C4-2B (cell line): ENCODE measurements around the gene USP48.

Source experiments
- H3K27ac ChIP-seq: fragments of 450-650 bp; 2 replicates; pipeline ENCODE4 v1.5.1; 2017
- ZFX ChIP-seq: fragments of 450-650 bp; IDR thresholded peaks from 2 replicates; pipeline ENCODE4 v1.6.1; 2017
- TF ChIP-seq, protein P1 (sequence below): fragments of 450-650 bp; conservative IDR thresholded peaks from 2 replicates; pipeline ENCODE4 v1.5.1; 2017; ENCODE audit warnings: mild to moderate bottlenecking

The USP48 gene

DNA sequence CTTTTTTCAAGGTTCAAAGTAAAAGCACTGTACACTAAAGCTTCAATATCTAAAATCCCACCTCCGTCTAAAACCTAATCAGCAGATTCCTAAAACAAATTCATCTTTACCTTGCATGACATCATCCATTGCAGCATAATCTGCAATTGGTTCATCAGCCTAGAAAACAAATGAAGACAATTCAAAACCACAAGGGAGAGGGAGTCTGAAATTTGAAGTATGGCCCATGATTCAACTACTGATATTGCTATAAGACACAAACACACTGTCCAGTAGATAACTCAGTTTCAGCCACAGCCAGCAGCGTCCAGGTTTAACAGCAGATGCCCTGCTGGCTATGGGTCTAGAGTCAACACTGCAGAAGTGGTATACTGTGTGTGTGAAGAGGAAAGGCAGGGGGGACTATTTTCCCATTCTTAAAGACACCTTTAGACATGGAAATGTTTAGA lies 95.8 kb downstream of the USP48 start:
- TF ChIP-seq ZFX = no peak
- TF ChIP-seq, protein P1, sequence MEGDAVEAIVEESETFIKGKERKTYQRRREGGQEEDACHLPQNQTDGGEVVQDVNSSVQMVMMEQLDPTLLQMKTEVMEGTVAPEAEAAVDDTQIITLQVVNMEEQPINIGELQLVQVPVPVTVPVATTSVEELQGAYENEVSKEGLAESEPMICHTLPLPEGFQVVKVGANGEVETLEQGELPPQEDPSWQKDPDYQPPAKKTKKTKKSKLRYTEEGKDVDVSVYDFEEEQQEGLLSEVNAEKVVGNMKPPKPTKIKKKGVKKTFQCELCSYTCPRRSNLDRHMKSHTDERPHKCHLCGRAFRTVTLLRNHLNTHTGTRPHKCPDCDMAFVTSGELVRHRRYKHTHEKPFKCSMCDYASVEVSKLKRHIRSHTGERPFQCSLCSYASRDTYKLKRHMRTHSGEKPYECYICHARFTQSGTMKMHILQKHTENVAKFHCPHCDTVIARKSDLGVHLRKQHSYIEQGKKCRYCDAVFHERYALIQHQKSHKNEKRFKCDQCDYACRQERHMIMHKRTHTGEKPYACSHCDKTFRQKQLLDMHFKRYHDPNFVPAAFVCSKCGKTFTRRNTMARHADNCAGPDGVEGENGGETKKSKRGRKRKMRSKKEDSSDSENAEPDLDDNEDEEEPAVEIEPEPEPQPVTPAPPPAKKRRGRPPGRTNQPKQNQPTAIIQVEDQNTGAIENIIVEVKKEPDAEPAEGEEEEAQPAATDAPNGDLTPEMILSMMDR = no peak
- no peak overlapping the region for H3K27ac ChIP-seq

DNA sequence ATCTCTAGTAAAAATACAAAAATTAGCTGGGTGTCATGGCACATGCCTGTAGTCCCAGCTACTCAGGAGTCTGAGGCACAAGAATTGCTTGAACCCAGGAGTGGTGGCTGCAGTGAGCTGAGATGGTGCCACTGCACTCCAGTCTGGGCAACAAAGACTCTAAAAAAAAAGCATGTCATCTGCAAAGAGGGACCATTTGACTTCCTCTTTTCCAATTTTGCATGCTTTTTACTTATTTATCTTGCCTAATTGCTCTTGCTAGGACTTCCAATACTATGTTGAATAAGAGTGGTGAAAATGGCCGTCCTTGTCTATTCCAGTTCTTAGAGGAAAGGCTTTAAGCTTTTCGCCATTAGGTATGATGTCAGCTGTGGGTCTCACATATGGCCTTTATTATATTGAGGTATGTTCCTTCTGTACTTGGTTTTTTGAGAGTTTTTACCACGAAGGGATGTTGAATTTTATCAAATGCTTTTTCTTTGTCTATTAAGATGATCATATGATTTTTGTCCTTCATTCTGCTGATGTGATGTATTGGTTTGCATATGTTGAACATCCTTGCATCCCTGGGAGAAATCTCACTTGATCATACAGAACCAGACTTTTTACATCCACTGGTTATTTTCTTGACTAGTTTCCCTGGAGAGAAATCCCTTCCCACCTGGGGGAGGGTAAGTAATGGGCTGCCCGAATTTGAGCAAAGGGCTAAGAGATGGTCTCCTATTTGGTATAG lies 96.8 kb downstream of the USP48 start:
- H3K27ac ChIP-seq = no peak overlapping the region
- no peak for TF ChIP-seq ZFX
- TF ChIP-seq, protein P1 = no peak

DNA sequence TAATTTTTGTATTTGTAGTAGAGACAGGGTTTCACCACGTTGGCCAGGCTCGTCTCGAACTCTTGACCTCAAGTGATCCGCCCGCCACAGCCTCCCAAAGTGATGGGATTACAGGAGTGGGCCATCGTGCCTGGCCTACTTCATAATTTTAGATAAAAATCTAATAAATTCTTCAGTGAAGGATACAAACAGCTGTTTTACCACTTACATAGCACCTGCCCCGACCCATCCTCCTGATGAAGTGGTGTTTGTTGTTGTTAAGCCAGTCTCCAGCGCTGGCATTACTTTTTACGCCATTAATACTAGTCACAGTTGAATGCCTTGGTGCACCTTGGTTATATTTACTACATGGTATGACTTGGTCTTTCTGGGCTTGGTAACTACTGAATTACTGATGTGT lies 101.5 kb downstream of the USP48 start:
- TF ChIP-seq, protein P1 = no peak
- TF ChIP-seq ZFX = no peak
- no peak overlapping the region for H3K27ac ChIP-seq

- no peak overlapping the region for H3K27ac ChIP-seq
These were observed 102.0 kb downstream of the USP48 start for GRCh38 chr1:21680918-21681317.

GRCh38 chr1:21680381-21680780 lies 102.6 kb downstream of the USP48 start:
- no peak for TF ChIP-seq ZFX
- TF ChIP-seq, protein P1 = no peak
- H3K27ac ChIP-seq = no peak overlapping the region

More at GRCh38 chr1:21680918-21681317, 102.0 kb downstream of the USP48 start:
- TF ChIP-seq, protein P1 = no peak
- TF ChIP-seq ZFX = no peak

- no peak overlapping the region for H3K27ac ChIP-seq
- TF ChIP-seq, protein P1 = no peak
- TF ChIP-seq ZFX = no peak
These were observed 105.8 kb downstream of the USP48 start for GRCh38 chr1:21677168-21677567.

DNA sequence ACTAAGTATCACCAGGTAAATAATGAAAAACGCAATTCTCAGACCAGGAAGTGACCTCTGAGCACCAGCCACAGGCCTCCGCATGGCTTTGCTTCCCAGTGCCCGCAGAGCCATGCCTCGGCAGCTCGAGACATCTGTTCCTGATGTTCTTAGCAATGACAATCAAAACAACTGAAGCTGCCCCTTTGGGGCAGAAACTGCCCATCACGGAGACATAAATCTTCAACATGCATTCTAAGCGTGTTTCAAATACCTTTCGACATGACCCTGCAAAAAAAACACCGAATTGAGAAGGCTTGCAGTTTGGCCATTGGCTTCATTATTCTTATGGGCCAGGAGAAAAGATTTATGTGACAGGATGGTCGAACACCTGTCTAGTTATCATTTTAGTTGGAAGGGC lies 108.0 kb downstream of the USP48 start:
- no peak for TF ChIP-seq ZFX
- no peak overlapping the region for H3K27ac ChIP-seq

GRCh38 chr1:21673853-21674252 lies 109.1 kb downstream of the USP48 start:
- peak overlapping the region; percentile 37 for H3K27ac ChIP-seq
